Calu3 (cell line): Measurements from ENCODE around the gene MYOM1. TPM values are rescaled to one million over a fixed set of nuclear protein-coding genes. Genes with fewer than 3 reads are reported as not detected.
"Not testable (repeated sequence)": the region's sequence is repeated elsewhere in the genome, so short reads cannot be mapped to it uniquely, and the experiment has no call there.

Experiments
- BruUV-seq: library from RNA; stranded (reverse); fragments of 400-500 nt; replicated peaks from 2 replicates; lab custom pipeline; 2021; lab: Mats Ljungman, UMichigan
- CTCF ChIA-PET: fragments of 300-600 bp; sonication (Branson Sonifier 250); formaldehyde crosslinking; loops from one replicate; lab custom pipeline; 2022; ENCODE audit warnings: antibody characterized with exemption; lab: Charles Lee
- DNase-seq: peaks from one replicate; pipeline ENCODE4 v3.0.0; 2022
- H3K27ac Mint-ChIP-seq: one replicate; pipeline ENCODE4 v1.8.0; 2022; ENCODE audit warnings: mixed read lengths; ENCODE audit not compliant: unreplicated experiment
- H3K27me3 Mint-ChIP-seq: one replicate; pipeline ENCODE4 v1.8.0; 2022; ENCODE audit warnings: mixed read lengths; ENCODE audit not compliant: unreplicated experiment
- H3K36me3 Mint-ChIP-seq: one replicate; pipeline ENCODE4 v1.8.0; 2022; ENCODE audit warnings: mild to moderate bottlenecking, moderate library complexity, mixed read lengths; ENCODE audit not compliant: insufficient read depth, unreplicated experiment
- H3K4me1 Mint-ChIP-seq: one replicate; pipeline ENCODE4 v1.8.0; 2022; ENCODE audit warnings: mild to moderate bottlenecking, low read depth, mixed read lengths; ENCODE audit not compliant: unreplicated experiment
- H3K4me3 Mint-ChIP-seq: one replicate; pipeline ENCODE4 v1.8.0; 2022; ENCODE audit warnings: mild to moderate bottlenecking, low read depth, moderate library complexity, mixed read lengths; ENCODE audit not compliant: unreplicated experiment
- H3K9me3 Mint-ChIP-seq: one replicate; pipeline ENCODE4 v1.8.0; 2022; ENCODE audit warnings: low read depth, mixed read lengths; ENCODE audit not compliant: unreplicated experiment
- CTCF ChIP-seq: fragments of 200-600 bp; IDR thresholded peaks from one replicate; pipeline ENCODE4 v1.8.0; 2022; ENCODE audit warnings: antibody characterized with exemption; ENCODE audit not compliant: unreplicated experiment
- intact Hi-C: fragments of 100-400 bp; cut with micrococcal nuclease; formaldehyde crosslinking; loops from one replicate; pipeline ENCODE4 v1.10.0; 2022; ENCODE audit not compliant: unreplicated experiment
- total RNA-seq: library from RNA; stranded (reverse); gene quantifications from 2 replicates; pipeline ENCODE4 v1.2.3, GENCODE V29; 2022

Gene MYOM1
- total RNA-seq, 1 experiment from 2014 or later: 16.5 TPM

GRCh38 chr18:3081584-3081991, 138.2 kb downstream of the MYOM1 start:
- no peak for DNase-seq
- TF ChIP-seq CTCF: no peak
- CTCF ChIA-PET: interaction anchor here (1.1 kb wide), 1 partner anchor 20 kb away, joined by 3 read pairs; no protein-coding TSS in a partner anchor
- no peaks in the 10 kb centered on the region for H3K27me3 Mint-ChIP-seq
- H3K9me3 Mint-ChIP-seq: no peaks in the 10 kb centered on the region
- no TSS peak for BruUV-seq
- H3K27ac Mint-ChIP-seq: no peak overlapping the region
- intact Hi-C loops: no loop called here
- H3K4me3 Mint-ChIP-seq: no peak overlapping the region
- H3K4me1 Mint-ChIP-seq: no peaks in the 10 kb centered on the region
- H3K36me3 Mint-ChIP-seq: no peaks in the 10 kb centered on the region

DNA sequence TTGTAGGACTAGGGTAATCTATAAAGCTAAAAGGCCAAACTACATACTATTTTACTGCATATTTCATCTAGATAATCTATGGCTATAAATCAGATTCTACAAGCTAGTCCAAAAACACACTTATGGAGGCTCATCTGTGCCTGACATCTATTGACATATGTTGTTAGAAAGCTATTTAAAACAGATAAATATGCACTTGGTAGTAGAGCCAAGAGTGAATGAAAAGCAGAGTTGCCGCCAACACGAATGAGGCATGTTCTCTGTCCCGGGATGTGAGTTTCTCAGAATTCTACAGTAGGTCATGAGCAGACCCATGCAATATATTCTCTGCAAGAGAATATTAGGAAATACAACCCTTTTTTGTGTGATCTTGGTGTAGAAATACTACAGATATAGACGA, 140.1 kb downstream of the MYOM1 start:
- BruUV-seq: no TSS peak
- no peak for TF ChIP-seq CTCF
- Mint-ChIP-seq H3K27me3 (no peaks in the 10 kb centered on the region), H3K36me3 (no peaks in the 10 kb centered on the region), H3K4me1 (no peaks in the 10 kb centered on the region), H3K9me3 (no peaks in the 10 kb centered on the region), H3K27ac (no peak overlapping the region), H3K4me3 (no peak overlapping the region)
- CTCF ChIA-PET: no interaction called here
- DNase-seq: no peak
- intact Hi-C loops: no loop called here

- Mint-ChIP-seq H3K4me3 (no peak overlapping the region), H3K27me3 (no peaks in the 10 kb centered on the region), H3K9me3 (no peaks in the 10 kb centered on the region), H3K36me3 (no peaks in the 10 kb centered on the region), H3K27ac (no peak overlapping the region), H3K4me1 (no peaks in the 10 kb centered on the region)
- no TSS peak for BruUV-seq
- intact Hi-C loops: no loop called here
- TF ChIP-seq CTCF: no peak
- CTCF ChIA-PET: interaction anchor here (0.5 kb wide), 1 partner anchor 9 kb away, joined by 3 read pairs; no protein-coding TSS in a partner anchor
- no peak for DNase-seq
Measured at GRCh38 chr18:3075491-3075890, 144.3 kb downstream of the MYOM1 start.

DNA sequence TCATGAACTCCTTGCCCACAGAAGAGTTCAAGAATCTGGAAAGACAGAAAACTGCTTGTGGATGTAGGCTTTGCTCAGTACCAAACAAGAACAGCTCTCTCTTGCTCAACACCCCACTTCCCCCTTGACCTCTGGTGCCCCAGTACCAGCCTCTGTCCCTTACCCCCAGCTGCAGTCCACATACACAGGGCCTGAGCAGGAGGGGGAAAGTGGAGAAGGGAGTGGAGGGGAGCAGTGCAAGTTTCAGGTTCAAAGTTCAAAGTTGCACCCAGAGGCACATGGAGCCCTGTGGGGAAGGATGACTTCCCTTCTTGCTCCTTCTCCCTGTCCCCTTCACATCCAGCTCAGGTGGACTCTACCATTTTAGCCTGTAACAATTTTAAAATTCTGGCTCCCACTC, 145.7 kb downstream of the MYOM1 start:
- no peak overlapping the region for H3K27ac Mint-ChIP-seq
- no peaks in the 10 kb centered on the region for H3K4me1 Mint-ChIP-seq
- BruUV-seq: no TSS peak
- no peaks in the 10 kb centered on the region for H3K27me3 Mint-ChIP-seq
- DNase-seq: no peak
- H3K36me3 Mint-ChIP-seq: no peaks in the 10 kb centered on the region
- TF ChIP-seq CTCF: no peak
- CTCF ChIA-PET: no interaction called here
- intact Hi-C loops: no loop called here
- no peak overlapping the region for H3K4me3 Mint-ChIP-seq
- H3K9me3 Mint-ChIP-seq: no peaks in the 10 kb centered on the region

GRCh38 chr18:3073353-3073752, 146.4 kb downstream of the MYOM1 start:
- intact Hi-C loops, H3K27ac Mint-ChIP-seq, H3K4me1 Mint-ChIP-seq, H3K9me3 Mint-ChIP-seq, H3K4me3 Mint-ChIP-seq, BruUV-seq, CTCF ChIA-PET, DNase-seq, H3K27me3 Mint-ChIP-seq, H3K36me3 Mint-ChIP-seq: not testable (repeated sequence)
